Uterus (tissue), 4 donors: ENCODE data around the gene SAMMSON. TPM values are rescaled to one million over a fixed set of nuclear protein-coding genes. Genes with fewer than 3 reads are reported as not detected.

ENCODE experiments used
- DNase-seq, 2 donors: peaks; one replicate each; pipeline ENCODE4 v3.0.0-alpha.2; 2019 to 2020
- H3K27ac ChIP-seq, 2 donors: fragments of 200-600 bp; sonication (generic); 1 replicate in 1 of 2; 2 replicates in 1 of 2; pipeline ENCODE4 v1.5.1; 2016 to 2018
- H3K27me3 ChIP-seq, 2 donors: fragments of 200-600 bp; sonication (generic); one replicate each; pipeline ENCODE4 v1.5.1; 2018 to 2019; ENCODE audit warnings: control low read depth in 1 of 2
- H3K36me3 ChIP-seq, 2 donors: fragments of 200-600 bp; sonication (generic); one replicate each; pipeline ENCODE4 v1.5.1; 2019; ENCODE audit warnings: control low read depth in 1 of 2
- H3K4me1 ChIP-seq, 2 donors: fragments of 200-600 bp; sonication (generic); one replicate each; pipeline ENCODE4 v1.5.1; 2018 to 2019; ENCODE audit warnings: control low read depth in 1 of 2
- H3K4me3 ChIP-seq, 2 donors: fragments of 200-600 bp; sonication (generic); 1 replicate in 1 of 2; 2 replicates in 1 of 2; pipeline ENCODE4 v1.5.1; 2018 to 2019; ENCODE audit warnings: mild to moderate bottlenecking in 1 of 2
- H3K9me3 ChIP-seq, 2 donors: fragments of 200-600 bp; sonication (generic); one replicate each; pipeline ENCODE4 v1.5.1; 2019; ENCODE audit warnings: control low read depth in 1 of 2
- CTCF ChIP-seq, 4 experiments: fragments of 200-600 bp in 2 of 4; fragments of 450-650 bp in 2 of 4; sonication (generic) in 2 of 4; IDR thresholded peaks; one replicate each; pipeline ENCODE4 v1.5.1; 2016 to 2019; ENCODE audit warnings: antibody characterized with exemption in 4 of 4, mild to moderate bottlenecking in 2 of 4, moderate library complexity in 1 of 4
- POLR2A ChIP-seq, 2 donors: fragments of 450-650 bp; IDR thresholded peaks; one replicate each; pipeline ENCODE4 v1.6.1; 2016; ENCODE audit warnings: antibody characterized with exemption in 2 of 2, mild to moderate bottlenecking in 1 of 2, moderate library complexity in 1 of 2
- intact Hi-C: fragments of 100-400 bp; cut with DNase I; formaldehyde crosslinking; loops from one replicate; pipeline ENCODE4 v1.15.1; 2023; ENCODE audit warnings: low total_unique reads
- total RNA-seq, 4 donors: library from RNA; depleted of rRNA in 3 of 4; stranded (reverse); fragments of >200 nt in 3 of 4; gene quantifications; one replicate each; pipeline versions ENCODE4 v1.1.0 to v1.2.4, GENCODE V29; 2014 to 2023
- donor health status: DM: yes; HTN: yes; CAD: no.

SAMMSON gene
- total RNA-seq, 4 donors from 2014 or later, result 0.21 to 0.62 TPM; not detected in 2

GRCh38 chr3:70010346-70010745 lies 10.8 kb downstream of the SAMMSON start:
- Histone ChIP-seq H3K27me3 (no peaks in the 10 kb centered on the region), H3K4me1 (no peaks in the 10 kb centered on the region), H3K9me3 (no peaks in the 10 kb centered on the region), H3K4me3 (no peak overlapping the region), H3K36me3 (no peaks in the 10 kb centered on the region), H3K27ac (no peak overlapping the region)
- no peak for DNase-seq
- intact Hi-C loops, result no loop called here
- no peak for TF ChIP-seq CTCF (IDR thresholded peaks at IDR 0.05)
- no peak for TF ChIP-seq POLR2A (IDR thresholded peaks at IDR 0.05)

- Histone ChIP-seq H3K4me1 (no peaks in the 10 kb centered on the region), H3K27ac (peak overlapping the region in 1 of 2 donors; percentile 5), H3K4me3 (no peak overlapping the region), H3K9me3 (no peaks in the 10 kb centered on the region), H3K36me3 (no peaks in the 10 kb centered on the region), H3K27me3 (no peaks in the 10 kb centered on the region)
- intact Hi-C loops, result no loop called here
- no peak for DNase-seq
- TF ChIP-seq POLR2A (IDR thresholded peaks at IDR 0.05), result no peak
- TF ChIP-seq CTCF (IDR thresholded peaks at IDR 0.05), result no peak
Observed at GRCh38 chr3:70011582-70011981, 12.0 kb downstream of the SAMMSON start.

- Histone ChIP-seq H3K36me3 (no peaks in the 10 kb centered on the region), H3K27ac (peak overlapping the region; percentile 6 to 36), H3K4me1 (no peaks in the 10 kb centered on the region), H3K9me3 (no peaks in the 10 kb centered on the region), H3K4me3 (no peak overlapping the region), H3K27me3 (no peaks in the 10 kb centered on the region)
- DNase-seq, result no peak
- intact Hi-C loops, result no loop called here
- TF ChIP-seq POLR2A (IDR thresholded peaks at IDR 0.05) (no peak), CTCF (IDR thresholded peaks at IDR 0.05) (no peak)
Observed at GRCh38 chr3:70020906-70021660, 21.6 kb downstream of the SAMMSON start.

DNA sequence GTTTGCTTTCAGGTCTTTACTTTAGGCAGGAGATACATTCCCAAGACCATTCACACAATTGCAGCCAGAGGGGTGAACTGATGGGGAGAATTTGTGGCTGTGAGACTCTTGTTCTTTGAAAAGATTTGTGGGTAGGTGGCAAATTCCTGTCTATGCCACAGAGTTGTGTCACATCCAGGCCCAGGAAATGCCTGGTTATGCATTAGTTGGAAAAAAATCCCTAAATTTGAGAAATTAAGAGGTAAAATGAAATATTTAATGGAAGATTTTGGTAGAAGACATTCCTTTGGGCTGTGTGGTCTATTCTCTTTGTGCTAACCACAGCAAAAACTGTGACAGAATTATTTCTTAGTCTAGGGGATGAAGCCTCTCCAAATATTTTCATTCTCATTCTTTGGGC lies 28.8 kb downstream of the SAMMSON start:
- intact Hi-C loops, result no loop called here
- Histone ChIP-seq H3K36me3 (no peaks in the 10 kb centered on the region), H3K4me3 (no peak overlapping the region), H3K4me1 (no peaks in the 10 kb centered on the region), H3K27me3 (no peaks in the 10 kb centered on the region), H3K9me3 (no peaks in the 10 kb centered on the region), H3K27ac (no peak overlapping the region)
- no peak for DNase-seq
- TF ChIP-seq POLR2A (IDR thresholded peaks at IDR 0.05), result no peak
- no peak for TF ChIP-seq CTCF (IDR thresholded peaks at IDR 0.05)

GRCh38 chr3:70038693-70039092 lies 39.2 kb downstream of the SAMMSON start:
- Histone ChIP-seq H3K27ac (no peak overlapping the region), H3K27me3 (no peaks in the 10 kb centered on the region), H3K36me3 (no peaks in the 10 kb centered on the region), H3K9me3 (no peaks in the 10 kb centered on the region), H3K4me3 (no peak overlapping the region), H3K4me1 (no peaks in the 10 kb centered on the region)
- TF ChIP-seq CTCF (IDR thresholded peaks at IDR 0.05) (no peak), POLR2A (IDR thresholded peaks at IDR 0.05) (no peak)
- intact Hi-C loops, result no loop called here
- DNase-seq, result no peak
